H9 (cell line): ENCODE data around the gene GPR153. TPM values are rescaled to one million over a fixed set of nuclear protein-coding genes. Genes with fewer than 3 reads are reported as not detected.
A peak's percentile ranks its signal among the peaks of the same experiment; 100 is the strongest.

Source experiments
- DNase-seq: peaks from one replicate; pipeline ENCODE4 v3.0.0-alpha.2; 2017
- H2AFZ ChIP-seq: one replicate; pipeline ENCODE4 v1.6.1; 2013; ENCODE audit warnings: mild to moderate bottlenecking, low read length, control low read depth, moderate library complexity
- H2AK5ac ChIP-seq: 2 replicates; pipeline ENCODE4 v1.6.1; 2013; ENCODE audit warnings: low read length, control low read depth, mixed read lengths; ENCODE audit not compliant: insufficient read length
- H2BK120ac ChIP-seq: one replicate; pipeline ENCODE4 v1.6.1; 2013; ENCODE audit warnings: low read depth, mild to moderate bottlenecking, low read length, control low read depth, inconsistent platforms; ENCODE audit not compliant: poor library complexity, severe bottlenecking
- H2BK12ac ChIP-seq: 2 replicates; pipeline ENCODE4 v1.6.1; 2013; ENCODE audit warnings: low read length, control low read depth, mixed read lengths, low read depth; ENCODE audit not compliant: insufficient read length
- H2BK15ac ChIP-seq: 2 replicates; pipeline ENCODE4 v1.6.1; 2013; ENCODE audit warnings: low read depth, low read length, control low read depth
- H2BK20ac ChIP-seq: one replicate; pipeline ENCODE4 v1.6.1; 2013; ENCODE audit warnings: low read depth, mild to moderate bottlenecking, low read length, control low read depth, inconsistent platforms; ENCODE audit not compliant: poor library complexity, severe bottlenecking
- H2BK5ac ChIP-seq: 2 replicates; pipeline ENCODE4 v1.6.1; 2013; ENCODE audit warnings: low read length, control low read depth, mixed read lengths; ENCODE audit not compliant: insufficient read length
- H3K14ac ChIP-seq: 2 replicates; pipeline ENCODE4 v1.6.1; 2013; ENCODE audit warnings: low read length, control low read depth; ENCODE audit not compliant: insufficient read depth
- H3K18ac ChIP-seq: 2 replicates; pipeline ENCODE4 v1.6.1; 2013; ENCODE audit warnings: low read depth, mild to moderate bottlenecking, mixed read lengths, low read length, control low read depth; ENCODE audit not compliant: insufficient read length
- H3K23ac ChIP-seq: 2 replicates; pipeline ENCODE4 v1.6.1; 2013; ENCODE audit warnings: low read length, control low read depth, mixed read lengths, low read depth; ENCODE audit not compliant: insufficient read length
- H3K23me2 ChIP-seq: 2 replicates; pipeline ENCODE4 v1.6.1; 2013; ENCODE audit warnings: low read depth, mild to moderate bottlenecking, mixed read lengths, low read length, control low read depth; ENCODE audit not compliant: insufficient read length, poor library complexity, severe bottlenecking
- H3K27ac ChIP-seq: 2 replicates; pipeline ENCODE4 v1.5.1; 2013; ENCODE audit warnings: low read length, control low read depth, mixed read lengths, low read depth; ENCODE audit not compliant: insufficient read length
- H3K27me3 ChIP-seq: 2 replicates; pipeline ENCODE4 v1.6.1; 2013; ENCODE audit warnings: low read length, control low read depth, inconsistent platforms; ENCODE audit not compliant: insufficient read depth
- H3K4ac ChIP-seq: 2 replicates; pipeline ENCODE4 v1.6.1; 2013; ENCODE audit warnings: low read depth, mild to moderate bottlenecking, control low read depth, inconsistent platforms, low read length, moderate library complexity
- H3K4me1 ChIP-seq: 2 replicates; pipeline ENCODE4 v1.6.1; 2013; ENCODE audit warnings: low read length, control low read depth, inconsistent platforms; ENCODE audit not compliant: insufficient read depth
- H3K4me2 ChIP-seq: 2 replicates; pipeline ENCODE4 v1.6.1; 2013; ENCODE audit warnings: low read length, control low read depth, mixed read lengths; ENCODE audit not compliant: insufficient read length, insufficient read depth
- H3K56ac ChIP-seq: 2 replicates; pipeline ENCODE4 v1.6.1; 2013; ENCODE audit warnings: low read depth, mild to moderate bottlenecking, mixed read lengths, low read length, control low read depth; ENCODE audit not compliant: insufficient read length
- H3K79me1 ChIP-seq: 2 replicates; pipeline ENCODE4 v1.6.1; 2013; ENCODE audit warnings: low read depth, mild to moderate bottlenecking, moderate library complexity, low read length, control low read depth, inconsistent platforms; ENCODE audit not compliant: insufficient read depth, poor library complexity, severe bottlenecking
- H3K79me2 ChIP-seq: 2 replicates; pipeline ENCODE4 v1.6.1; 2013; ENCODE audit warnings: low read length, control low read depth, inconsistent platforms; ENCODE audit not compliant: insufficient read depth
- H3K9ac ChIP-seq: 2 replicates; pipeline ENCODE4 v1.6.1; 2013; ENCODE audit warnings: low read length, control low read depth, mixed read lengths; ENCODE audit not compliant: insufficient read length; ENCODE audit errors: extremely low read depth
- H3K9me3 ChIP-seq: one replicate; pipeline ENCODE4 v1.6.1; 2013; ENCODE audit warnings: low read depth, low read length, inconsistent platforms; ENCODE audit not compliant: control insufficient read depth
- H3T11ph ChIP-seq: one replicate; pipeline ENCODE4 v1.6.1; 2013; ENCODE audit warnings: mild to moderate bottlenecking, low read length, control low read depth, inconsistent platforms
- H4K20me1 ChIP-seq: one replicate; pipeline ENCODE4 v1.6.1; 2013; ENCODE audit not compliant: control insufficient read depth, insufficient read length, insufficient read depth
- H4K5ac ChIP-seq: 2 replicates; pipeline ENCODE4 v1.6.1; 2013; ENCODE audit warnings: low read depth, mild to moderate bottlenecking, mixed read lengths, low read length, control low read depth; ENCODE audit not compliant: insufficient read length
- H4K8ac ChIP-seq: replicated peaks from 2 replicates; pipeline ENCODE4 v1.6.1; 2013; ENCODE audit warnings: low read length, control low read depth, mixed read lengths, low read depth; ENCODE audit not compliant: insufficient read length
- H4K91ac ChIP-seq: 2 replicates; pipeline ENCODE4 v1.6.1; 2013; ENCODE audit warnings: low read depth, mild to moderate bottlenecking, moderate library complexity, mixed read lengths, low read length, control low read depth; ENCODE audit not compliant: insufficient read length
- H3K27ac Mint-ChIP-seq, 3 experiments: 2 replicates in 2 of 3; 3 replicates in 1 of 3; pipeline ENCODE4 v1.8.0; 2020 to 2021; ENCODE audit warnings: mixed read lengths in 3 of 3, mild to moderate bottlenecking in 1 of 3, moderate library complexity in 1 of 3
- H3K27me3 Mint-ChIP-seq: 2 replicates; pipeline ENCODE4 v1.8.0; 2021; ENCODE audit warnings: low read depth, mild to moderate bottlenecking, moderate library complexity, mixed read lengths
- H3K36me3 Mint-ChIP-seq, 3 experiments: 2 replicates in 2 of 3; 3 replicates in 1 of 3; pipeline ENCODE4 v1.8.0; 2020 to 2021; ENCODE audit warnings: low read depth in 3 of 3, mixed read lengths in 3 of 3; ENCODE audit not compliant: insufficient read depth in 1 of 3
- H3K4me1 Mint-ChIP-seq, 2 experiments: 2 replicates each; pipeline ENCODE4 v1.8.0; 2020; ENCODE audit warnings: mixed read lengths in 2 of 2
- H3K4me3 Mint-ChIP-seq, 2 experiments: 2 replicates in 1 of 2; 3 replicates in 1 of 2; pipeline ENCODE4 v1.8.0; 2020 to 2021; ENCODE audit warnings: mild to moderate bottlenecking in 2 of 2, mixed read lengths in 2 of 2, moderate library complexity in 1 of 2
- H3K9me3 Mint-ChIP-seq, 2 experiments: 2 replicates in 1 of 2; 3 replicates in 1 of 2; pipeline ENCODE4 v1.8.0; 2020; ENCODE audit warnings: mild to moderate bottlenecking in 2 of 2, mixed read lengths in 2 of 2, moderate library complexity in 1 of 2
- WGBS: extraction: QIAGEN DNeasy Blood & Tissue Kit; methylation state at CpG from one replicate; pipeline ENCODE4 v1.1.7; 2013; ENCODE audit warnings: missing lambda C conversion rate, low lambda C conversion rate, mixed read lengths; ENCODE audit not compliant: insufficient read length; ENCODE audit errors: extremely low coverage; 5-methylcytosine and 5-hydroxymethylcytosine counted together
- total RNA-seq: library from RNA; stranded (reverse); gene quantifications from 2 replicates; pipeline ENCODE4 v1.2.1, GENCODE V29; 2021
- TF ChIP-seq, protein P1 (sequence below): fragments of 200-600 bp; sonication (generic); conservative IDR thresholded peaks from 3 replicates; pipeline ENCODE4 v1.8.0; 2021; ENCODE audit warnings: antibody characterized with exemption, mild to moderate bottlenecking

Gene GPR153
- total RNA-seq, 1 experiment from 2014 or later: 8.9 TPM

GRCh38 chr1:6288026-6288425 is 27.1 kb upstream of the GPR153 start:
- H3K27ac Mint-ChIP-seq: peak overlapping the region in 2 of 3 experiments; percentile 36 to 79; a peak in 3 of 7 replicates
- Histone ChIP-seq H3K56ac (no peak overlapping the region), H4K5ac (no peak overlapping the region), H3K79me1 (no peaks in the 10 kb centered on the region), H2BK5ac (no peak overlapping the region), H2BK15ac (no peak overlapping the region), H3K79me2 (no peaks in the 10 kb centered on the region), H3K27me3 (no peaks in the 10 kb centered on the region), H2AFZ (no peak overlapping the region), H2BK120ac (no peak overlapping the region), H3K14ac (no peak overlapping the region), H3K27ac (no peak overlapping the region), H2BK12ac (no peak overlapping the region), H4K91ac (no peak overlapping the region), H3T11ph (no peak overlapping the region), H3K4ac (no peak overlapping the region), H3K9ac (no peak overlapping the region), H3K9me3 (no peaks in the 10 kb centered on the region), H3K4me2 (no peak overlapping the region), H2AK5ac (no peak overlapping the region), H3K18ac (no peak overlapping the region), H3K4me1 (no peaks in the 10 kb centered on the region), H3K23ac (no peak overlapping the region), H3K23me2 (no peaks in the 10 kb centered on the region), H4K8ac (no peak overlapping the region), H2BK20ac (no peak overlapping the region), H4K20me1 (no peaks in the 10 kb centered on the region)
- H3K4me1 Mint-ChIP-seq: no peaks in the 10 kb centered on the region
- DNase-seq: no peak
- TF ChIP-seq, protein P1, sequence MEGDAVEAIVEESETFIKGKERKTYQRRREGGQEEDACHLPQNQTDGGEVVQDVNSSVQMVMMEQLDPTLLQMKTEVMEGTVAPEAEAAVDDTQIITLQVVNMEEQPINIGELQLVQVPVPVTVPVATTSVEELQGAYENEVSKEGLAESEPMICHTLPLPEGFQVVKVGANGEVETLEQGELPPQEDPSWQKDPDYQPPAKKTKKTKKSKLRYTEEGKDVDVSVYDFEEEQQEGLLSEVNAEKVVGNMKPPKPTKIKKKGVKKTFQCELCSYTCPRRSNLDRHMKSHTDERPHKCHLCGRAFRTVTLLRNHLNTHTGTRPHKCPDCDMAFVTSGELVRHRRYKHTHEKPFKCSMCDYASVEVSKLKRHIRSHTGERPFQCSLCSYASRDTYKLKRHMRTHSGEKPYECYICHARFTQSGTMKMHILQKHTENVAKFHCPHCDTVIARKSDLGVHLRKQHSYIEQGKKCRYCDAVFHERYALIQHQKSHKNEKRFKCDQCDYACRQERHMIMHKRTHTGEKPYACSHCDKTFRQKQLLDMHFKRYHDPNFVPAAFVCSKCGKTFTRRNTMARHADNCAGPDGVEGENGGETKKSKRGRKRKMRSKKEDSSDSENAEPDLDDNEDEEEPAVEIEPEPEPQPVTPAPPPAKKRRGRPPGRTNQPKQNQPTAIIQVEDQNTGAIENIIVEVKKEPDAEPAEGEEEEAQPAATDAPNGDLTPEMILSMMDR: no peak
- H3K36me3 Mint-ChIP-seq: peaks cover 1 to 9% (median 8%) of the 10 kb centered on the region in 3 experiments; a peak in 6 of 7 replicates
- no peaks in the 10 kb centered on the region for H3K9me3 Mint-ChIP-seq
- no CpG with 5 or more reads among the region's 14 CpGs for WGBS
- no peaks in the 10 kb centered on the region for H3K27me3 Mint-ChIP-seq
- no peak overlapping the region; a peak in 1 of 5 replicates for H3K4me3 Mint-ChIP-seq
